Gastrocnemius medialis (tissue), 4 donors: ENCODE measurements around the gene AJM1.

Experiments used
- CTCF ChIP-seq, 5 experiments: fragments of 450-650 bp in 3 of 5; fragments of 200-600 bp in 2 of 5; sonication (generic) in 2 of 5; IDR thresholded peaks in 4 of 5; conservative IDR thresholded peaks in 1 of 5; 1 replicate in 4 of 5; 2 replicates in 1 of 5; pipeline ENCODE4 v1.5.1; 2016 to 2019; ENCODE audit warnings: antibody characterized with exemption in 5 of 5, mild to moderate bottlenecking in 3 of 5, moderate library complexity in 3 of 5
- POLR2A ChIP-seq, 2 donors: fragments of 450-650 bp; IDR thresholded peaks; one replicate each; pipeline ENCODE4 v1.6.1; 2017; ENCODE audit warnings: antibody characterized with exemption in 2 of 2, mild to moderate bottlenecking in 2 of 2, moderate library complexity in 2 of 2

- no peak for TF ChIP-seq CTCF (IDR thresholded peaks at IDR 0.05 in 4 of 5, conservative IDR thresholded peaks at IDR 0.05 in 1 of 5)
- TF ChIP-seq POLR2A (IDR thresholded peaks at IDR 0.05) = no peak
These were observed 15.5 kb downstream of the AJM1 start for GRCh38 chr9:136857581-136858412.
